ENCODE measurements around the gene TOGARAM2. TPM values are rescaled to one million over a fixed set of nuclear protein-coding genes. Genes with fewer than 3 reads are reported as not detected.

Gene TOGARAM2
- total RNA-seq, 1 donor from 2014 or later, result 0.72 TPM

- H3K27me3 Mint-ChIP-seq (ENCODE audit: low read depth), result peaks cover 6% of the 10 kb centered on the region
- no peak for TF ChIP-seq CTCF (IDR thresholded peaks at IDR 0.05)
- no peaks in the 10 kb centered on the region for H3K36me3 Mint-ChIP-seq (ENCODE audit: low read depth)
- DNase-seq (ENCODE audit: low spot score), result no peak
- no peak overlapping the region for H3K27ac Mint-ChIP-seq (ENCODE audit: unreplicated experiment)
- peaks cover 4% of the 10 kb centered on the region for H3K4me1 Mint-ChIP-seq (ENCODE audit: low read depth)
- H3K9me3 Mint-ChIP-seq (ENCODE audit: low read depth), result no peaks in the 10 kb centered on the region
- no peak overlapping the region for H3K4me3 Mint-ChIP-seq (ENCODE audit: unreplicated experiment)
These were observed 91.2 kb downstream of the TOGARAM2 start for GRCh38 chr2:29072251-29072650.

- H3K4me1 Mint-ChIP-seq (ENCODE audit: low read depth), result peaks cover 4% of the 10 kb centered on the region
- no peak overlapping the region for H3K27ac Mint-ChIP-seq (ENCODE audit: unreplicated experiment)
- TF ChIP-seq CTCF (IDR thresholded peaks at IDR 0.05), result no peak
- H3K4me3 Mint-ChIP-seq (ENCODE audit: unreplicated experiment), result no peak overlapping the region
- no peak for DNase-seq (ENCODE audit: low spot score)
- H3K27me3 Mint-ChIP-seq (ENCODE audit: low read depth), result peaks cover 6% of the 10 kb centered on the region
- peaks cover 6% of the 10 kb centered on the region for H3K9me3 Mint-ChIP-seq (ENCODE audit: low read depth)
- H3K36me3 Mint-ChIP-seq (ENCODE audit: low read depth), result no peaks in the 10 kb centered on the region
These were observed 92.0 kb downstream of the TOGARAM2 start for GRCh38 chr2:29072971-29073725.

GRCh38 chr2:29073933-29074332 is 92.8 kb downstream of the TOGARAM2 start:
- H3K27me3 Mint-ChIP-seq (ENCODE audit: low read depth), result peaks cover 6% of the 10 kb centered on the region
- no peak overlapping the region for H3K4me3 Mint-ChIP-seq (ENCODE audit: unreplicated experiment)
- peaks cover 4% of the 10 kb centered on the region for H3K4me1 Mint-ChIP-seq (ENCODE audit: low read depth)
- H3K27ac Mint-ChIP-seq (ENCODE audit: unreplicated experiment), result no peak overlapping the region
- peaks cover 7% of the 10 kb centered on the region for H3K9me3 Mint-ChIP-seq (ENCODE audit: low read depth)
- DNase-seq (ENCODE audit: low spot score), result no peak
- no peak for TF ChIP-seq CTCF (IDR thresholded peaks at IDR 0.05)
- no peaks in the 10 kb centered on the region for H3K36me3 Mint-ChIP-seq (ENCODE audit: low read depth)

- Mint-ChIP-seq H3K27me3 (ENCODE audit: low read depth) (peaks cover 6% of the 10 kb centered on the region), H3K4me1 (ENCODE audit: low read depth) (peaks cover 4% of the 10 kb centered on the region), H3K27ac (ENCODE audit: unreplicated experiment) (no peak within 1 kb of the TSS), H3K36me3 (ENCODE audit: low read depth) (no peaks in the 10 kb centered on the region), H3K4me3 (ENCODE audit: unreplicated experiment) (no peak within 1 kb of the TSS), H3K9me3 (ENCODE audit: low read depth) (peaks cover 11% of the 10 kb centered on the region)
- no peak for TF ChIP-seq CTCF (IDR thresholded peaks at IDR 0.05)
- DNase-seq (ENCODE audit: low spot score), result no peak
These were observed 93.3 kb downstream of the TOGARAM2 start, which contains the start of gene PCARE for GRCh38 chr2:29074411-29074810. Gene PCARE (minus strand): TSS chr2:29074523. CDS start chr2:29074261, 262 bp downstream.

- peaks cover 6% of the 10 kb centered on the region for H3K27me3 Mint-ChIP-seq (ENCODE audit: low read depth)
- peaks cover 12% of the 10 kb centered on the region for H3K9me3 Mint-ChIP-seq (ENCODE audit: low read depth)
- no peaks in the 10 kb centered on the region for H3K36me3 Mint-ChIP-seq (ENCODE audit: low read depth)
- peaks cover 4% of the 10 kb centered on the region for H3K4me1 Mint-ChIP-seq (ENCODE audit: low read depth)
- no peak for DNase-seq (ENCODE audit: low spot score)
- H3K4me3 Mint-ChIP-seq (ENCODE audit: unreplicated experiment), result no peak overlapping the region
- no peak overlapping the region for H3K27ac Mint-ChIP-seq (ENCODE audit: unreplicated experiment)
- no peak for TF ChIP-seq CTCF (IDR thresholded peaks at IDR 0.05)
These were observed 95.0 kb downstream of the TOGARAM2 start for GRCh38 chr2:29075894-29076705.

Measured in chondrocyte (in vitro differentiated cells).